Neuronal stem cell (in vitro differentiated cells): ENCODE data around the gene PLXNA4.

Source experiments
- DNase-seq: peaks from one replicate; pipeline ENCODE4 v3.0.0-alpha.2; 2013; ENCODE audit warnings: low spot score
- H2AFZ ChIP-seq: one replicate; pipeline ENCODE4 v1.6.1; 2013; ENCODE audit warnings: mild to moderate bottlenecking, low read length, inconsistent platforms
- H2AK5ac ChIP-seq: 2 replicates; pipeline ENCODE4 v1.6.1; 2013; ENCODE audit warnings: low read depth, mild to moderate bottlenecking, inconsistent platforms, low read length, moderate library complexity, mixed read lengths
- H2BK120ac ChIP-seq: 2 replicates; pipeline ENCODE4 v1.6.1; 2013; ENCODE audit warnings: low read depth, mild to moderate bottlenecking, inconsistent platforms, low read length, moderate library complexity, mixed read lengths
- H2BK12ac ChIP-seq: one replicate; pipeline ENCODE4 v1.6.1; 2013; ENCODE audit warnings: low read length, inconsistent platforms
- H2BK15ac ChIP-seq: 2 replicates; pipeline ENCODE4 v1.6.1; 2013; ENCODE audit warnings: mild to moderate bottlenecking, low read length, inconsistent platforms, mixed read lengths
- H2BK5ac ChIP-seq: one replicate; pipeline ENCODE4 v1.6.1; 2013; ENCODE audit warnings: inconsistent platforms, mild to moderate bottlenecking, low read length, moderate library complexity
- H3K14ac ChIP-seq: one replicate; pipeline ENCODE4 v1.6.1; 2013; ENCODE audit warnings: low read length, inconsistent platforms
- H3K18ac ChIP-seq: 2 replicates; pipeline ENCODE4 v1.6.1; 2013; ENCODE audit warnings: low read length, inconsistent platforms
- H3K23ac ChIP-seq: 2 replicates; pipeline ENCODE4 v1.6.1; 2013; ENCODE audit warnings: low read depth, mild to moderate bottlenecking, mixed read lengths, low read length, inconsistent platforms; ENCODE audit not compliant: poor library complexity
- H3K27ac ChIP-seq: replicated peaks from 3 replicates; pipeline ENCODE4 v1.5.1; 2013; ENCODE audit warnings: low read length, inconsistent platforms
- H3K27me3 ChIP-seq, 3 experiments: 2 replicates each; pipeline ENCODE4 v1.6.1; 2013; ENCODE audit warnings: low read length in 3 of 3, mild to moderate bottlenecking in 2 of 3, inconsistent platforms in 1 of 3, low read depth in 1 of 3, mixed read lengths in 1 of 3, moderate library complexity in 1 of 3; ENCODE audit not compliant: control insufficient read depth in 3 of 3, insufficient read depth in 3 of 3
- H3K36me3 ChIP-seq, 2 donors: replicated peaks in 1 of 2; 2 replicates each; pipeline ENCODE4 v1.6.1; 2013; ENCODE audit warnings: low read length in 2 of 2; ENCODE audit not compliant: control insufficient read depth in 2 of 2, insufficient read depth in 2 of 2
- H3K4ac ChIP-seq: 2 replicates; pipeline ENCODE4 v1.6.1; 2013; ENCODE audit warnings: inconsistent platforms, mild to moderate bottlenecking, low read length, moderate library complexity
- H3K4me1 ChIP-seq, 2 donors: 1 replicate in 1 of 2; 2 replicates in 1 of 2; pipeline ENCODE4 v1.6.1; 2013; ENCODE audit warnings: low read length in 2 of 2, low read depth in 1 of 2; ENCODE audit not compliant: control insufficient read depth in 2 of 2, insufficient read depth in 1 of 2
- H3K4me2 ChIP-seq: one replicate; pipeline ENCODE4 v1.6.1; 2013; ENCODE audit warnings: mild to moderate bottlenecking, low read length, inconsistent platforms; ENCODE audit not compliant: insufficient read depth, poor library complexity, severe bottlenecking
- H3K4me3 ChIP-seq, 2 donors: 2 replicates each; pipeline ENCODE4 v1.5.1; 2013; ENCODE audit warnings: low read length in 2 of 2, mild to moderate bottlenecking in 2 of 2, inconsistent platforms in 1 of 2, moderate library complexity in 1 of 2
- H3K79me1 ChIP-seq: one replicate; pipeline ENCODE4 v1.6.1; 2013; ENCODE audit warnings: low read depth, mild to moderate bottlenecking, inconsistent platforms, low read length, moderate library complexity
- H3K9ac ChIP-seq: one replicate; pipeline ENCODE4 v1.6.1; 2013; ENCODE audit warnings: mild to moderate bottlenecking, low read depth, low read length, inconsistent platforms; ENCODE audit not compliant: poor library complexity
- H3K9me3 ChIP-seq, 2 donors: replicated peaks in 1 of 2; 2 replicates each; pipeline versions ENCODE3 to v1.6.1; 2013; ENCODE audit warnings: low read length in 2 of 2, mild to moderate bottlenecking in 2 of 2, inconsistent platforms in 1 of 2, low read depth in 1 of 2, mixed read lengths in 1 of 2, moderate library complexity in 1 of 2; ENCODE audit not compliant: control insufficient read depth in 2 of 2, insufficient read depth in 1 of 2
- H4K8ac ChIP-seq: one replicate; pipeline ENCODE4 v1.6.1; 2013; ENCODE audit warnings: low read depth, mild to moderate bottlenecking, inconsistent platforms, low read length, moderate library complexity
- H4K91ac ChIP-seq: one replicate; pipeline ENCODE4 v1.6.1; 2013; ENCODE audit warnings: low read length, low read depth, mild to moderate bottlenecking, inconsistent platforms; ENCODE audit not compliant: poor library complexity
- WGBS, 2 donors: extraction: QIAGEN DNeasy Blood & Tissue Kit; methylation state at CpG; one replicate each; pipeline ENCODE4 v1.1.7; 2013; ENCODE audit warnings: missing lambda C conversion rate in 2 of 2, mixed read lengths in 1 of 2; ENCODE audit not compliant: insufficient read length in 2 of 2, insufficient replicate concordance in 1 of 2; ENCODE audit errors: extremely low coverage in 2 of 2; 5-methylcytosine and 5-hydroxymethylcytosine counted together

PLXNA4 gene

DNA sequence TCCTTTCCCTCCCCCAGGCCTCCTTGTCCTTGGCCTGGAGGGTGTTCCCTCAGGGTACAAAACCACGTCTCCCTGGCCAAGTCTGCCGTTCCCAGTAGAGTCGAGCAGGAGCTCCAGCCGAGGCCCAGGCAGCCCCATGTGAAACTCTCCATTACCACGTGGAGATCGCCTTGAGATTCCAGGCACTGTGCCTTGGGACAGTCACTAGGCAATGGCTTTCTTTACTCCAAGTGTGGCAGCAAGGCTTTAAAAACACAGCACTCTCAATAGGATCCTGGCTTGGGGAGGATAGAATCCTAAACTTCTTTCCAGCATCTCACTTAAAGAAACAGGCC, 57.5 kb downstream of the PLXNA4 start:
- no CpG with 5 or more reads among the region's 6 CpGs for WGBS, 2 donors
- Histone ChIP-seq H3K4me3 (no peak overlapping the region), H2BK120ac (no peak overlapping the region), H3K4me2 (no peak overlapping the region), H3K27ac (no peak overlapping the region), H3K23ac (no peak overlapping the region), H3K27me3 (no peaks in the 10 kb centered on the region), H3K4me1 (peaks cover 0 to 7% of the 10 kb centered on the region in 2 donors), H4K91ac (no peak overlapping the region), H2BK5ac (no peak overlapping the region), H2BK15ac (no peak overlapping the region), H4K8ac (no peak overlapping the region), H3K79me1 (no peaks in the 10 kb centered on the region), H2AFZ (no peak overlapping the region), H3K14ac (no peak overlapping the region), H3K9ac (peak overlapping the region; percentile 0), H3K4ac (no peak overlapping the region), H3K36me3 (no peaks in the 10 kb centered on the region), H2AK5ac (peak overlapping the region; percentile 49), H3K9me3 (no peaks in the 10 kb centered on the region), H3K18ac (no peak overlapping the region), H2BK12ac (no peak overlapping the region)
- no peak for DNase-seq

DNA sequence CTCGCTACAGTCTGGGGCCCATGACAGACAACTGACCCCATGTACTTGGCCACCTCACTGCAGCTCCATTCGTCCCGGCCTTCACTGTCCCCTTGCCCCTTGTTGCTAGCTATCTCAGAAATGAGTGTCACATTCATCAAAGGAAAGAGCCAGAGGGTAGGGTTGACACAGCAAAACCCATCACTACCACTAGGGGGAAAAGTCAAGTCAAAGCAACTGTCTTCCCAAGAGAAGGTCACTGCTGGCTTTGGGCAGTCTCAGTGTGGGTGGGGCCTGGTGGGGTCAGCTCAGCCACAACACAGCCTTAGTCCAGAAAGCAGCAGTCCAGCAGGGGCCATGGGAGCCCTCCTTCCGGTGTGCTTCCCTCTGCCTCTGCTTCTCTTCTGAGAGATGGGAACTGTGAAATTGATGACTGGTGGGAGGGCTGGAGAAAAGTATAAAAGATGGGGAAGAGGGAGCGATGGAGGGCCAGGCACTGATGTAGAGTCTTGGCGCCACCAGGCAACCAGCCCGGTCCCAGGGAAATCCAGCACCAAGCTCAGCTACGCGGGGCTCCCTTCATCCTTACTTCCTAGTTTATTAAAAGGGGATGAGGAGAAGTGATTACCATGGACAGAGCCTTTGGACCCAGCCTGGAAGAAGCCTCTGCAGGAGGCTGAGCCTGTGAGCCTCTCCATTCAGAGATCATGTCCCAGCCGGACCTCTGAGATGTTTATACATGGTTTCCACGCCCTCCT, 58.0 kb downstream of the PLXNA4 start:
- no peak overlapping the region for H2AFZ ChIP-seq
- no CpG with 5 or more reads among the region's 11 CpGs for WGBS, 2 donors
- H3K27me3 ChIP-seq = no peaks in the 10 kb centered on the region
- H3K14ac ChIP-seq = no peak overlapping the region
- no peaks in the 10 kb centered on the region for H3K79me1 ChIP-seq
- no peak overlapping the region for H2BK5ac ChIP-seq
- no peak overlapping the region for H2BK12ac ChIP-seq
- peaks cover 0 to 7% of the 10 kb centered on the region in 2 donors for H3K4me1 ChIP-seq
- no peak overlapping the region for H4K91ac ChIP-seq
- no peak overlapping the region for H3K23ac ChIP-seq
- no peaks in the 10 kb centered on the region for H3K36me3 ChIP-seq
- no peak overlapping the region for H3K4me3 ChIP-seq
- no peak overlapping the region for H3K27ac ChIP-seq
- no peak overlapping the region for H3K4me2 ChIP-seq
- H2BK15ac ChIP-seq = no peak overlapping the region
- H4K8ac ChIP-seq = no peak overlapping the region
- H3K4ac ChIP-seq = no peak overlapping the region
- H3K18ac ChIP-seq = no peak overlapping the region
- H3K9ac ChIP-seq = peak overlapping the region; percentile 0
- no peaks in the 10 kb centered on the region for H3K9me3 ChIP-seq
- H2AK5ac ChIP-seq = peak overlapping the region; percentile 16
- H2BK120ac ChIP-seq = no peak overlapping the region
- DNase-seq = no peak

DNA sequence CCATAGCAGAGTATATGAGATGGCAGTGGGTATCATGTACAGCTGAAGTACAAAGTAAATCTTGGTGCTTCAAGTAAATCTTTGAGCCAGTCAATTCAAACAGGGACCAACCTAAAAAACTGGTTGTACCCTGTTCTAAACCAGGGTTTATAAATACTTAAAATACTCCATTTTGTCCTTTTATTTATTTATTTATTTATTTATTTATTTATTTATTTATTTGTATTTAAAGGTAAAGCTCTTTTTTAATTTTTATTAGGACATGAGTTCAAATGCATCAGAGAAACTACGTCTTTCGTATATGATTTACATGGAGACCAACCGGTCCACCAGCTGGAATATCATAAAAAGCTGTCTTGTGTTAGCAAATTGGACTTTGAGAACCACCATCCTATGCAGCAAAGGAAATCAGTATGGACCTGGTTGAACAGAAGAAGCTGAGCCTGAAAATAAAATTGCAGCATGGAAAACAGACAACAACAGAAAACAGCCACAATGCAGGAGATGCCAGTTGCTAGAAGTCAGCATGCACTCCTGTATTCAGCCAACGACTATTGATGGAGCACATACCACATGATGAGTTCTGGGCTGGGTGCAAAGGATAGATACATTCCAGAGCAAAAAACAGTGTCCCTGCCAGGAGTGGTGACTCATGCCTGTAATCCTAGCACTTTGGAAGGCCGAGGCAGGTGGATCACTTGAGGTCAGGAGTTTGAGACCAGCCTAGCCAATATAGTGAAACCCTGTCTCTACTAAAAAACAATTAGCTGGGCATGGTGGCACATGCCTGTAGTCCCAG, 60.0 kb downstream of the PLXNA4 start:
- DNase-seq = no peak
- Histone ChIP-seq H3K4me2 (no peak overlapping the region), H3K36me3 (no peaks in the 10 kb centered on the region), H3K14ac (no peak overlapping the region), H3K27me3 (no peaks in the 10 kb centered on the region), H3K4me1 (peaks cover 0 to 7% of the 10 kb centered on the region in 2 donors), H2AFZ (no peak overlapping the region), H3K9ac (no peak overlapping the region), H2BK120ac (no peak overlapping the region), H2AK5ac (no peak overlapping the region), H3K23ac (no peak overlapping the region), H3K27ac (no peak overlapping the region), H2BK15ac (no peak overlapping the region), H3K4ac (no peak overlapping the region), H4K91ac (no peak overlapping the region), H3K9me3 (no peaks in the 10 kb centered on the region), H3K4me3 (no peak overlapping the region), H3K18ac (no peak overlapping the region), H2BK12ac (no peak overlapping the region), H3K79me1 (no peaks in the 10 kb centered on the region), H2BK5ac (no peak overlapping the region), H4K8ac (no peak overlapping the region)
- WGBS, 2 donors = no CpG with 5 or more reads among the region's 5 CpGs

DNA sequence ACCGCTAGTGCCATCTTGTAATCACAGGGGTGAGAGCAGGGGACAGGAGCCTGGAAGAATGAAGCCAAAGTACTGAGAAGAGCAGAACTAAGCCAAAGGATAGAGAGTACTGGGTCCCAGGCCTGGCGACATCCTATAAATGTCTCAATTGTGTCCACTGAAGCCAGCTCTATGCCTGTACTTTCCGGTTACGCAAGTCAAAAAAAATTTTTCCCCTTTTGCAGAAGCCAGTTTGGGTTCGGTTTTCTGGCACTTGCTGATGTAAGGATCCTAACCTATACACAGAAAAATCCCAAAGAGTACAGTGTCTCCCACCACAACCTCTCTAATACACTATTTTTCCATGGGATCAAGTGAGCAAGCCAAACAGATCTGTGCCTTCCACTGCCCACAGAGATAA, 61.1 kb downstream of the PLXNA4 start:
- Histone ChIP-seq H3K27me3 (no peaks in the 10 kb centered on the region), H3K9me3 (no peaks in the 10 kb centered on the region), H3K36me3 (no peaks in the 10 kb centered on the region), H2AK5ac (no peak overlapping the region), H2AFZ (no peak overlapping the region), H3K79me1 (no peaks in the 10 kb centered on the region), H4K8ac (no peak overlapping the region), H3K9ac (no peak overlapping the region), H3K18ac (no peak overlapping the region), H2BK120ac (no peak overlapping the region), H3K4me1 (peaks cover 0 to 4% of the 10 kb centered on the region in 2 donors), H2BK5ac (no peak overlapping the region), H2BK15ac (no peak overlapping the region), H4K91ac (no peak overlapping the region), H3K4me2 (no peak overlapping the region), H3K27ac (no peak overlapping the region), H3K4ac (no peak overlapping the region), H3K23ac (no peak overlapping the region), H2BK12ac (no peak overlapping the region), H3K14ac (no peak overlapping the region), H3K4me3 (no peak overlapping the region)
- no CpG with 5 or more reads among the region's 5 CpGs for WGBS, 2 donors
- no peak for DNase-seq
